HepG2 (cell line): Measurements from ENCODE around the gene KIF3C. TPM values are rescaled to one million over a fixed set of nuclear protein-coding genes. Genes with fewer than 3 reads are reported as not detected.

ENCODE experiments used
- AKAP8 ChIP-seq: sonication (generic); formaldehyde crosslinking; IDR thresholded peaks from 2 replicates; pipeline ENCODE4 v1.5.1; 2020; ENCODE audit warnings: mild to moderate bottlenecking, missing genetic modification reagents
- CSRNP2 ChIP-seq: sonication (generic); formaldehyde crosslinking; conservative IDR thresholded peaks from 2 replicates; pipeline ENCODE4 v1.8.0; 2022; ENCODE audit warnings: low read depth, missing genetic modification reagents
- DNMT3B ChIP-seq: conservative IDR thresholded peaks from 2 replicates; pipeline ENCODE4 v1.6.1; 2016; ENCODE audit warnings: missing biosample characterization, control low read depth
- FOXK1 ChIP-seq: sonication (generic); formaldehyde crosslinking; IDR thresholded peaks from 2 replicates; pipeline ENCODE4 v1.4.0; 2020; ENCODE audit warnings: low read depth, missing genetic modification reagents, borderline replicate concordance
- MIXL1 ChIP-seq: IDR thresholded peaks from 2 replicates; pipeline ENCODE4 v1.6.1; 2016
- NFAT5 ChIP-seq: sonication (generic); formaldehyde crosslinking; IDR thresholded peaks from 2 replicates; pipeline ENCODE4 v1.4.0; 2020; ENCODE audit warnings: missing genetic modification reagents
- NR2F2 ChIP-seq: IDR thresholded peaks from 2 replicates; pipeline ENCODE4 v1.6.1; 2012; ENCODE audit warnings: low read depth, inconsistent platforms, borderline replicate concordance
- PAXIP1 ChIP-seq: sonication (generic); formaldehyde crosslinking; conservative IDR thresholded peaks from 2 replicates; pipeline ENCODE4 v1.4.0; 2020; ENCODE audit warnings: mild to moderate bottlenecking, missing genetic modification reagents, moderate library complexity
- PHF8 ChIP-seq: sonication (generic); formaldehyde crosslinking; IDR thresholded peaks from 2 replicates; pipeline ENCODE4 v1.5.0; 2020; ENCODE audit warnings: missing genetic modification reagents
- RARA ChIP-seq: IDR thresholded peaks from 2 replicates; pipeline ENCODE4 v1.6.1; 2016; ENCODE audit warnings: missing genetic modification reagents, missing compliant biosample characterization
- RBFOX2 ChIP-seq: fragments of 200-400 bp; formaldehyde crosslinking; IDR thresholded peaks from 2 replicates; pipeline ENCODE4 v1.6.1; 2017; ENCODE audit warnings: low read depth, mild to moderate bottlenecking, low read length
- SIX4 ChIP-seq: sonication (generic); formaldehyde crosslinking; IDR thresholded peaks from 2 replicates; pipeline ENCODE4 v1.4.0; 2020; ENCODE audit warnings: missing genetic modification reagents
- TEAD3 ChIP-seq: optimal IDR thresholded peaks from 2 replicates; pipeline ENCODE3; 2016; ENCODE audit warnings: borderline replicate concordance
- ZBTB39 ChIP-seq: sonication (generic); formaldehyde crosslinking; IDR thresholded peaks from 2 replicates; pipeline ENCODE4 v1.5.0; 2020; ENCODE audit warnings: missing genetic modification reagents
- ZC3H4 ChIP-seq: sonication (generic); formaldehyde crosslinking; IDR thresholded peaks from 2 replicates; pipeline ENCODE4 v1.4.0; 2020; ENCODE audit warnings: missing genetic modification reagents, borderline replicate concordance
- ZNF501 ChIP-seq: sonication (generic); formaldehyde crosslinking; IDR thresholded peaks from 2 replicates; pipeline ENCODE4 v1.5.1; 2020; ENCODE audit warnings: mild to moderate bottlenecking, moderate library complexity, missing genetic modification reagents
- ZNF816 ChIP-seq: sonication (generic); formaldehyde crosslinking; IDR thresholded peaks from 2 replicates; pipeline ENCODE4 v1.8.0; 2022; ENCODE audit warnings: missing genetic modification reagents, mild to moderate bottlenecking, borderline replicate concordance
- ZNF891 ChIP-seq: sonication (generic); formaldehyde crosslinking; IDR thresholded peaks from 2 replicates; pipeline ENCODE4 v1.5.0; 2020; ENCODE audit warnings: mild to moderate bottlenecking, missing genetic modification reagents
- polyA plus RNA-seq, 8 experiments: library from polyadenylated mRNA; depleted of rRNA in 3 of 8; stranded (reverse) in 7 of 8; unstranded in 1 of 8; fragments of >200 nt; fragmentation: Illumina TruSeq in 4 of 8; extraction: Trizol in 4 of 8; gene quantifications; 2 replicates each; pipeline versions ENCODE4 v1.2.1 to v1.2.3, GENCODE V29; 2011 to 2016; ENCODE audit warnings: low read depth in 4 of 8, missing spikeins in 1 of 8, mixed read lengths in 1 of 8; ENCODE audit not compliant: insufficient read depth in 1 of 8
- total RNA-seq, 5 experiments: library from RNA; depleted of rRNA; stranded (reverse); fragments of >200 nt; fragmentation: Illumina TruSeq; extraction: Trizol; gene quantifications; 2 replicates each; pipeline ENCODE4 v1.2.3, GENCODE V29; 2016; ENCODE audit warnings: low read depth in 1 of 5

KIF3C gene
- total and polyA plus RNA-seq, 2 of the 13 experiments (the other 11 are each of a cell fraction or from before 2014, with no cell fraction given) = 3.6 to 4.9 TPM

- no peak for TF ChIP-seq ZNF891
- peak; percentile 79 for TF ChIP-seq PAXIP1 (CRISPR knock-in tag)
- TF ChIP-seq NFAT5 (CRISPR knock-in tag) = no peak
- no peak for TF ChIP-seq RBFOX2
- 0 out of 2 replicates have a peak, but pooled peaks have one; percentile 39 for TF ChIP-seq DNMT3B
- no peak for TF ChIP-seq PHF8 (CRISPR knock-in tag)
- peak; percentile 12; the same call in 1 of the 2 replicates for TF ChIP-seq NR2F2
- peak; percentile 70; the same call in 1 of the 2 replicates for TF ChIP-seq ZNF816
- 0 out of 2 replicates have a peak, but pooled peaks have one; percentile 19 for TF ChIP-seq MIXL1
- TF ChIP-seq ZC3H4 (CRISPR knock-in tag) = peak; percentile 85; the same call in 1 of the 2 replicates
- peak; percentile 65 for TF ChIP-seq RARA
- TF ChIP-seq SIX4 (CRISPR knock-in tag) = peak; percentile 78
- no peak for TF ChIP-seq ZNF501 (CRISPR knock-in tag)
- TF ChIP-seq ZBTB39 (CRISPR knock-in tag) = peak; percentile 56; the same call in 1 of the 2 replicates
- peak; percentile 89 for TF ChIP-seq TEAD3 (CRISPR knock-in tag)
- TF ChIP-seq CSRNP2 (CRISPR knock-in tag) = no peak
- peak; percentile 72; the same call in 1 of the 2 replicates for TF ChIP-seq FOXK1
- TF ChIP-seq AKAP8 (CRISPR knock-in tag) = no peak
Measured at GRCh38 chr2:25879133-25879730, 103.1 kb downstream of the KIF3C start (continued).
